ENCODE results near the gene NADSYN1. TPM values are rescaled to one million over a fixed set of nuclear protein-coding genes. Genes with fewer than 3 reads are reported as not detected.

The NADSYN1 gene
- polyA plus RNA-seq, 1 experiment, result 63.6 TPM

- ChIA-PET POLR2A (interaction anchor here (0.6 kb wide), 1 partner anchor 57 kb away, joined by 15 read pairs; no protein-coding TSS in a partner anchor), CTCF (no interaction called here)
- Histone ChIP-seq H3K4me3 (ENCODE audit: low read depth, low read length) (no peak overlapping the region), H3K36me3 (ENCODE audit: control insufficient read depth, insufficient read depth, low read length) (peaks cover 49% of the 10 kb centered on the region), H3K27me3 (ENCODE audit: control insufficient read depth, insufficient read depth, low read length) (no peaks in the 10 kb centered on the region)
- DNase-seq (ENCODE audit: low read depth), result no peak
- no peak for TF ChIP-seq CTCF (IDR thresholded peaks at IDR 0.05; ENCODE audit: insufficient read depth, low read depth, low read length)
Measured at GRCh38 chr11:71476031-71476430, 23.0 kb downstream of the NADSYN1 start.

GRCh38 chr11:71476926-71477640 lies 24.1 kb downstream of the NADSYN1 start:
- Histone ChIP-seq H3K4me3 (ENCODE audit: low read depth, low read length) (no peak overlapping the region), H3K36me3 (ENCODE audit: control insufficient read depth, insufficient read depth, low read length) (peaks cover 53% of the 10 kb centered on the region), H3K27me3 (ENCODE audit: control insufficient read depth, insufficient read depth, low read length) (no peaks in the 10 kb centered on the region)
- ChIA-PET POLR2A (no interaction called here), CTCF (no interaction called here)
- no peak for TF ChIP-seq CTCF (IDR thresholded peaks at IDR 0.05; ENCODE audit: insufficient read depth, low read depth, low read length)
- DNase-seq (ENCODE audit: low read depth), result no peak

DNA sequence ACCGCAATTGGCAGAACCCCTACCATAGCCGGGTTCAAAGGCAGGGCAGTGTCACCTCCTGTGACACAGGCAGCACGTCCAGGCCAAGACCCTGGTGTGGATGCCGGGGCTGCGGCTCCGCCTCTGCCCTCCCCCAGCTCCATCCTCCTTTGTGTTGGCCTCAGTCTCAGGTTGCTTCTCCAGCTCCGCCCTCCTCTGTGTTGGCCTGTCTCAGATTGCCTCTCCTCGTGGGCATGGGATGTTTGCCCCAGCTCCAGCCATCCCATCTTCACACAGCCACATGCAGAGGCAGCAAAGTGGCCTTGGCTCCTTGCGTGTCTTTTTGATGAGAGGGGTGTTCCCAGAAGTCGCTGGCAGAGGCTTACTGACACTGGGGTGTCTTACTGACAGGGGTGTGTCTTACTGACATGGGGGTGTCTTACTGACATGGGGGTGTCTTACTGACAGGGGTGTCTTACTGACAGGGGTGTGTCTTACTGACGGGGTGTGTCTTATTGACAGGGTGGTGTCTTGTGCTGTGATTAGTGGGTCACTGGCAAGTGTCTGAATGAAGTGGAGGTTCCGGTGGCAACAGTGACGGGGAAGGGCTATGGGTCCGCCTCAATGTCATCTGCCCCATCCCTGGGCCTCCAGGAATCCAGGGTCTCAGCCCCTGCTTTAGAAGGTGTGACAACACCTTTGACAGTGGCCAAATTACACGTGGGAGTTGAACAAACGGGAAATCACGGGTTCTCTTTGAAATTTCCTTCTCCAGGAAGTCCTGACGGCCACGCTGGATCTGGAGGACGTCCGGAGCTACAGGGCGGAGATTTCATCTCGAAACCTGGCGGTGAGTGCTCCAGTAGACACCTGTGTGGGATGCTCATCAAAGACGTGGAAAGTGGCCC lies 24.9 kb downstream of the NADSYN1 start:
- Histone ChIP-seq H3K36me3 (ENCODE audit: control insufficient read depth, insufficient read depth, low read length) (peaks cover 51% of the 10 kb centered on the region), H3K27me3 (ENCODE audit: control insufficient read depth, insufficient read depth, low read length) (no peaks in the 10 kb centered on the region), H3K4me3 (ENCODE audit: low read depth, low read length) (no peak overlapping the region)
- ChIA-PET CTCF (no interaction called here), POLR2A (no interaction called here)
- DNase-seq (ENCODE audit: low read depth), result no peak
- no peak for TF ChIP-seq CTCF (IDR thresholded peaks at IDR 0.05; ENCODE audit: insufficient read depth, low read depth, low read length)

- no peak for TF ChIP-seq CTCF (IDR thresholded peaks at IDR 0.05; ENCODE audit: insufficient read depth, low read depth, low read length)
- Histone ChIP-seq H3K4me3 (ENCODE audit: low read depth, low read length) (no peak overlapping the region), H3K36me3 (ENCODE audit: control insufficient read depth, insufficient read depth, low read length) (peaks cover 50% of the 10 kb centered on the region), H3K27me3 (ENCODE audit: control insufficient read depth, insufficient read depth, low read length) (no peaks in the 10 kb centered on the region)
- ChIA-PET CTCF (no interaction called here), POLR2A (no interaction called here)
- DNase-seq (ENCODE audit: low read depth), result no peak
Measured at GRCh38 chr11:71478528-71478840, 25.5 kb downstream of the NADSYN1 start.

GRCh38 chr11:71481101-71481960 lies 28.3 kb downstream of the NADSYN1 start:
- POLR2A ChIA-PET, result no interaction called here

More at GRCh38 chr11:71481101-71481960, 28.3 kb downstream of the NADSYN1 start:
- no peak for DNase-seq (ENCODE audit: low read depth)
- no peaks in the 10 kb centered on the region for H3K27me3 ChIP-seq (ENCODE audit: control insufficient read depth, insufficient read depth, low read length)
- CTCF ChIA-PET, result no interaction called here
- no peak for TF ChIP-seq CTCF (IDR thresholded peaks at IDR 0.05; ENCODE audit: insufficient read depth, low read depth, low read length)
- H3K4me3 ChIP-seq (ENCODE audit: low read depth, low read length), result no peak overlapping the region
- H3K36me3 ChIP-seq (ENCODE audit: control insufficient read depth, insufficient read depth, low read length), result peaks cover 55% of the 10 kb centered on the region
